IPS-18c (cell line): ENCODE data around the gene CD300LF.

Experiments used
- H3K4me3 ChIP-seq: 2 replicates; pipeline ENCODE4 v1.7.0; 2013; ENCODE audit warnings: low read depth, mild to moderate bottlenecking, low read length, moderate library complexity; ENCODE audit not compliant: insufficient read depth
- H3K9me3 ChIP-seq: one replicate; pipeline ENCODE4 v1.6.1; 2013; ENCODE audit warnings: mild to moderate bottlenecking, low read length, moderate library complexity; ENCODE audit not compliant: control insufficient read depth, insufficient read depth

The CD300LF gene

GRCh38 chr17:74749279-74750038 is 36.7 kb upstream of the CD300LF start:
- Histone ChIP-seq H3K4me3 (peak overlapping the region; percentile 97), H3K9me3 (no peaks in the 10 kb centered on the region)

GRCh38 chr17:74748529-74749278 is 36.0 kb upstream of the CD300LF start, which contains the start of gene NHERF1:
Gene NHERF1, plus strand, starts transcription at chr17:74748628. Its CDS starts 219 bp downstream, at chr17:74748847.
- H3K9me3 ChIP-seq: no peaks in the 10 kb centered on the region

GRCh38 chr17:74748279-74748528 is 35.5 kb upstream of the CD300LF start:
- Histone ChIP-seq H3K4me3 (no peak overlapping the region; the same call in 1 of the 2 replicates), H3K9me3 (no peaks in the 10 kb centered on the region)

More at GRCh38 chr17:74748529-74749278, 36.0 kb upstream of the CD300LF start, which contains the start of gene NHERF1:
- H3K4me3 ChIP-seq: peak within 1 kb of the TSS; percentile 97

- H3K9me3 ChIP-seq: no peaks in the 10 kb centered on the region
- H3K4me3 ChIP-seq: no peak overlapping the region
These were observed 34.2 kb upstream of the CD300LF start for GRCh38 chr17:74746922-74747321.

- Histone ChIP-seq H3K4me3 (no peak overlapping the region), H3K9me3 (no peaks in the 10 kb centered on the region)
These were observed 33.7 kb upstream of the CD300LF start for GRCh38 chr17:74746376-74746775.

GRCh38 chr17:74745548-74746177 is 32.9 kb upstream of the CD300LF start:
- peak overlapping the region; percentile 34; the same call in 1 of the 2 replicates for H3K4me3 ChIP-seq
- no peaks in the 10 kb centered on the region for H3K9me3 ChIP-seq

GRCh38 chr17:74744714-74745547 is 32.2 kb upstream of the CD300LF start:
- Histone ChIP-seq H3K4me3 (peak overlapping the region; percentile 44), H3K9me3 (no peaks in the 10 kb centered on the region)

- Histone ChIP-seq H3K9me3 (no peaks in the 10 kb centered on the region), H3K4me3 (no peak overlapping the region)
These were observed 31.6 kb upstream of the CD300LF start for GRCh38 chr17:74744349-74744713.

- no peaks in the 10 kb centered on the region for H3K9me3 ChIP-seq
- H3K4me3 ChIP-seq: no peak overlapping the region
These were observed 31.0 kb upstream of the CD300LF start for GRCh38 chr17:74743755-74744154.

- Histone ChIP-seq H3K4me3 (no peak overlapping the region), H3K9me3 (no peaks in the 10 kb centered on the region)
These were observed 30.3 kb upstream of the CD300LF start for GRCh38 chr17:74742978-74743545.

- H3K4me3 ChIP-seq: no peak overlapping the region
These were observed 29.4 kb upstream of the CD300LF start for GRCh38 chr17:74742153-74742515.

GRCh38 chr17:74740641-74741387 is 28.1 kb upstream of the CD300LF start:
- H3K9me3 ChIP-seq: no peaks in the 10 kb centered on the region
- H3K4me3 ChIP-seq: no peak overlapping the region

More at GRCh38 chr17:74742153-74742515, 29.4 kb upstream of the CD300LF start:
- H3K9me3 ChIP-seq: no peaks in the 10 kb centered on the region

- no peaks in the 10 kb centered on the region for H3K9me3 ChIP-seq
- H3K4me3 ChIP-seq: no peak overlapping the region
These were observed 27.4 kb upstream of the CD300LF start for GRCh38 chr17:74740173-74740572.

- no peak overlapping the region for H3K4me3 ChIP-seq
These were observed 26.6 kb upstream of the CD300LF start for GRCh38 chr17:74739227-74739831.

GRCh38 chr17:74738051-74738996 is 25.6 kb upstream of the CD300LF start:
- Histone ChIP-seq H3K4me3 (peak overlapping the region; percentile 68), H3K9me3 (no peaks in the 10 kb centered on the region)

More at GRCh38 chr17:74739227-74739831, 26.6 kb upstream of the CD300LF start:
- H3K9me3 ChIP-seq: no peaks in the 10 kb centered on the region
